GM12891 (cell line): Measurements from ENCODE around the gene BTNL2.
"Not testable (repeated sequence)": the region's sequence is repeated elsewhere in the genome, so short reads cannot be mapped to it uniquely, and the experiment has no call there.

Experiments used
- DNase-seq: peaks from one replicate; pipeline ENCODE4 v3.0.0; 2011; ENCODE audit warnings: low spot score; ENCODE audit not compliant: insufficient read length
- FAIRE-seq: peaks from 2 replicates; lab custom pipeline; 2011; peaks lifted over from hg19 to GRCh38; lab: Jason Lieb, UNC
- PAX5 ChIP-seq: IDR thresholded peaks from 2 replicates; pipeline ENCODE4 v1.6.1; 2011; ENCODE audit warnings: low read length, moderate library complexity, mild to moderate bottlenecking; ENCODE audit not compliant: insufficient read depth, severe bottlenecking
- POLR2A ChIP-seq: IDR thresholded peaks from 2 replicates; pipeline ENCODE4 v1.6.1; 2011; ENCODE audit warnings: low read depth, low read length, control low read depth
- POLR2AphosphoS5 ChIP-seq: IDR thresholded peaks from 2 replicates; pipeline ENCODE4 v1.6.1; 2011; ENCODE audit warnings: low read depth, low read length, control low read depth
- POU2F2 ChIP-seq: IDR thresholded peaks from 2 replicates; pipeline ENCODE4 v1.6.1; 2011; ENCODE audit warnings: low read depth, mild to moderate bottlenecking, control low read depth, low read length, moderate library complexity
- SPI1 ChIP-seq: IDR thresholded peaks from 2 replicates; pipeline ENCODE4 v1.6.1; 2011; ENCODE audit warnings: low read depth, low read length, control low read depth
- TAF1 ChIP-seq: IDR thresholded peaks from 2 replicates; pipeline ENCODE4 v1.6.1; 2011; ENCODE audit warnings: low read depth, low read length, control low read depth

BTNL2 gene

DNA sequence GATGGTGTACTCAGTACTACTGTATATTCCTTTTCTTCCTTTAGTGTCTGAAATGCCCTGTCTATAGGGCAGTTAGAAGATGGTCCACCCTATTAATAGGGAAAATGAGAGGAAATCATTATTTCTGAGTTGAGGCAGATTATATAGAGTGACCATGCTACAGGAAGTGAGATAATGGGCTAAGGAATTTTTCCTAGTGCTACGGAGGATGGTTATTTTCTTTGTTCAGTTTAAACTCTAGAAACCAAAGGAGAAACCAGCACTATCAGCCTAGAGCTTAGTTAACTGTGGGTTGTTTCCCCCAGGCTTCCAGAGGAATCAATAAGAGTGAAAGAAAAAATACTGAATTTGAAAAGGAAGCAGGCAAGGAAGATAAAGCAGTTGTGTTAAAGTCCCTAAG lies 35.8 kb downstream of the BTNL2 start:
- no peak for FAIRE-seq
- DNase-seq = no peak
- no peak for TF ChIP-seq POU2F2
- no peak for TF ChIP-seq POLR2AphosphoS5
- no peak for TF ChIP-seq SPI1
- TF ChIP-seq TAF1 = no peak
- no peak for TF ChIP-seq PAX5
- no peak for TF ChIP-seq POLR2A

DNA sequence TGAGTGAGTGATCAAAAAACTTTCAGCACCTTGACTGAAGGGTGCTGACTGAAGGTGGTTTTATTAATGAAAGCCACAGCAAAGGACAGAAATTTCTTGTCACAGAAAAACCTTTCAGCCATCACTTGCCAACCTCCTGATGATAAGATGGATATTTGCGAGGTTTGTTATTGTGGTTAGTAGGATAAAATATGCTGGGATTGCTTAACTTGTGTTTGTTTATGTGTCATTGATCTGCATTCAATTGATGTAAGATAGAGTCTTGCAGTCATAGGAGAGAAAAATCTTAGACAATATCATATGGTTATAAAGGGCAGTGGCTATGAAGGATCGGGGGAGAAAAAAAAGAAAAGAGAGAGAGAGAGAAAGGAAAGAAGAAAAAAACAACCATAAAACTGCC lies 36.5 kb downstream of the BTNL2 start:
- FAIRE-seq (no peak), DNase-seq (no peak)
- TF ChIP-seq POLR2A = no peak
- no peak for TF ChIP-seq PAX5
- no peak for TF ChIP-seq TAF1
- no peak for TF ChIP-seq POLR2AphosphoS5
- no peak for TF ChIP-seq POU2F2
- no peak for TF ChIP-seq SPI1

DNA sequence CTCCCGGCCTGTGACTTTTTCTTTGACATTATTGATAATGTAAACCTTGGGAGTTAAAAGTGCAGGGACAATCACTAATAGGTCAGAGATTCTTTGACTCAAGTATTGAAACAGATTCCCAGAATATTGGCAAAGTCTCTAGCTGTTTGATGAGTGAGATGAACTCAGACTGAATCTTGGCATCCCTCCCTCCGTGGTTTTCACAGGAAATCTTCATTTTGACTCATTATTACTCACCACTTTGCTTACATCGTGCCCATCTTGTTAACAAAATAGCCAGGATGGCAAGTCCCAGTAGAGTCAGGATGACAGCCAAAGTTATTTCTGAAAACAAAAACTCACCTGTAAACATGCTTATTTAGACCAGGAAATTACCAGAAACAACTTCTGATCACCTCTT lies 37.3 kb downstream of the BTNL2 start:
- no peak for FAIRE-seq
- no peak for DNase-seq
- TF ChIP-seq POLR2AphosphoS5 (no peak), POLR2A (no peak), TAF1 (no peak), POU2F2 (no peak), SPI1 (no peak), PAX5 (no peak)

DNA sequence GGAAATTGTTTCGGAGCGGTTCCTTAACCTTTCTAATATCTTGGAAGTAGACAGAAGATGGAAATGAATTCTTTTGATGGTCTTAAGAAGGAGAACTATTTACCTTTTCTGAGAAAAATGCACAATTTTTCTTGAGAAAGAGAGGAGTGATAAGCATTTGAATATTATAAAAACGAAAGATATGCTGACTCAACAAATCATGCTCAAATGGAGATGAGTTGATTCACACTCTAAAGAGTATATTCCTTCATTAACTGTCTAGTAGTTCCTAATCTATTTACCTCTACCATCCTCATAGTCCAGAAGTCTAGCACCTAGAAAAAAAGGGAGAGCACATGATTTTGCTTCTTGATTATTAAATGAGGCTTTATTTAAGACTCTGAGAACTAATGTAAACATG lies 39.3 kb downstream of the BTNL2 start:
- no peak for FAIRE-seq
- no peak for DNase-seq

DNA sequence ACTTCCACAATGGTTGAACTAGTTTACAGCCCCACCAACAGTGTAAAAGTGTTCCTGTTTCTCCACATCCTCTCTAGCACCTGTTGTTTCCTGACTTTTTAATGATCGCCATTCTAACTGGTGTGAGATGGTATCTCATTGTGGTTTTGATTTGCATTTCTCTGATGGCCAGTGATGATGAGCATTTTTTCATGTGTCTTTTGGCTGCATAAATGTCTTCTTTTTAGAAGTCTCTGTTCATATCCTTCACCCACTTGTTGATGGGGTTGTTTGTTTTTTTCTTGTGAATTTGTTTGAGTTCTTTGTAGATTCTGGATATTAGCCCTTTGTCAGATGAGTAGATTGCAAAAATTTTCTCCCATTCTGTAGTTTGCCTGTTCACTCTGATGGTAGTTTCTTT lies 47.8 kb downstream of the BTNL2 start:
- not testable (repeated sequence) for DNase-seq, FAIRE-seq

More for the DNA sequence above, 39.3 kb downstream of the BTNL2 start:
- TF ChIP-seq TAF1 = no peak
- TF ChIP-seq POLR2AphosphoS5 = no peak
- TF ChIP-seq PAX5 = no peak
- no peak for TF ChIP-seq POU2F2
- TF ChIP-seq POLR2A = no peak
- no peak for TF ChIP-seq SPI1

DNA sequence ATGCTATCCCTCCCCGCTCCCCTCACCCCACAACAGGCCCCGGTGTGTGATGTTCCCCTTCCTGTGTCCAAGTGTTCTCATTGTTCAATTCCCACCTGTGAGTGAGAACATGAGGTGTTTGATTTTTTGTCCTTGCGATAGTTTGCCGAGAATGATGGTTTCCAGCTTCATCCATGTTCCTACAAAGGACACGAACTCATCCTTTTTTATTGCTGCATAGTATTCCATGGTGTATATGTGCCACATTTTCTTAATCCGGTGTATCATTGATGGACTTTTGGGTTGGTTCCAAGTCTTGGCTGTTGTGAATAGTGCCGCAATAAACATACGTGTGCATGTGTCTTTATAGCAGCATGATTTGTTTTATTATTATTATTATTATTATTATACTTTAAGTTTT lies 48.4 kb downstream of the BTNL2 start:
- FAIRE-seq, DNase-seq: not testable (repeated sequence)

DNA sequence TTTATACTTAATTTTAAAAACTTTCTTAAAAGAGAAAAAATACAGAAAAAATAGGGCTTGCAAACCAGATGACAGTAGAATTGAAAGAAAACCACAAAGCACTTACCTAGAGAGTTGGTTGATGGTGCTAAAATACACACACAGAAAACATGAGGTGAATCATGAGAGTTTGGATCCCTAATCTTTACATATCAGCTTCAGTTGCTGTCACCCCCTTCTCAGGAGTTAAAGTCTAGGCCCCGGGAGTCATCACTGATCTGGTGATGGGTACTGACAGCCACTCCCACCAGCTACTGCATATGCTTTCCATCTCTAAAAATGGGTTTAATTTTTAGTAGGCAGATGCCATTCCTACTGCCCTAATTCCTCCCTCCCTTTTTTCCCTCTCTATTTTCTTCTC lies 52.0 kb downstream of the BTNL2 start:
- DNase-seq (no peak), FAIRE-seq (no peak)
- TF ChIP-seq POLR2A (no peak), TAF1 (no peak), POLR2AphosphoS5 (no peak), POU2F2 (no peak), SPI1 (no peak), PAX5 (no peak)

DNA sequence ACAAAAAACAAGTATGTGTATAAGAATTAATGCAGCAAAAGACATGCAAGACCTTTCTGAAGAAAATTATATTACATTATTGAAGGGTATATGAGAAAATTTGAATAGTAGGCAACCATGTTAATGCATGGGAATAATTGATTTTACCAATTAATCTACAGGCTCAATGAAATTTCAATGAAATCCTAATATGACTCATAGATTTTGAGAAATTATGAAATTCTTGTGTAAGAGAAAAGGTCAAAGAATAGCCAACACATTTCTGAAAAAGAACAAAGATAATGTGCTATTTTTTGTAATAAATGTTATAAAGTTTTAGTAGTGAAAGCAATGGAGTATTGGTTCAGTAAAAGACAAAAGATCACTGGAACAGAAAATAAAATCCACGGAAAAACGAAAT lies 53.6 kb downstream of the BTNL2 start:
- TF ChIP-seq TAF1 (no peak), PAX5 (no peak), POLR2AphosphoS5 (no peak), SPI1 (no peak), POU2F2 (no peak), POLR2A (no peak)
- DNase-seq = no peak
- no peak for FAIRE-seq
